ENCODE data around the gene PDPK1.
"Not testable (repeated sequence)": the region's sequence is repeated elsewhere in the genome, so short reads cannot be mapped to it uniquely, and the experiment has no call there.

DNA sequence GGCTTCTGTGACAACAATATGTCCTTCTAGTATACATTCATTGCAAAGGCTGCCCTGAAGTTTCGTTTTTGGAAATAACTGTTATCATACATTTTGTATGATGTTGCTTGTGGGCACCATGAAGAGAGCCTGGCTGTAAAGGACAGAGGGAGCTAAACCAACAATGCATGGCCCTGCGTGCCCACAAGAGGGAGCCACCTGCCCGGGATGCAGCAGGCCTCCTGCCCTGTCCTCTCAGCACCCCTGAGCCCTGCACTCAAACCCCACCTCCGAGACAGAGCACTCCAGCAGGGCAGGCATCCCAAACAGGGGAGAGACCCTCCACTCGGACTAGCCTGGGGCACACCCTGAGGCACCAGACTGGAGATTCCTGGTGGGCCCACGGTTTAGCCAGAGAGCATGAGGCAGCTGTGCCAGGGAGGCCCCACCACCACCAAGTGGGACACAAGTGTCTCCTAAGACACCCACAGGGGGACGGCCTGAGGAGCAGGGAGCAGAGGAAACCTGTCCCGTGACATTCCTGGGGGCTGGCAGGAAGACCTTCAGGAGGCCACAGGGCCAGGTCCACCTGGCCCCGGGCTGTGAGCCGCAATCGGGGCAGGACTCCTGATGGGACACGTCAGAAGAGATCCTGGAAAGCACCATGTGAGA, 101.4 kb downstream of the PDPK1 start:
- TF ChIP-seq, protein P1, sequence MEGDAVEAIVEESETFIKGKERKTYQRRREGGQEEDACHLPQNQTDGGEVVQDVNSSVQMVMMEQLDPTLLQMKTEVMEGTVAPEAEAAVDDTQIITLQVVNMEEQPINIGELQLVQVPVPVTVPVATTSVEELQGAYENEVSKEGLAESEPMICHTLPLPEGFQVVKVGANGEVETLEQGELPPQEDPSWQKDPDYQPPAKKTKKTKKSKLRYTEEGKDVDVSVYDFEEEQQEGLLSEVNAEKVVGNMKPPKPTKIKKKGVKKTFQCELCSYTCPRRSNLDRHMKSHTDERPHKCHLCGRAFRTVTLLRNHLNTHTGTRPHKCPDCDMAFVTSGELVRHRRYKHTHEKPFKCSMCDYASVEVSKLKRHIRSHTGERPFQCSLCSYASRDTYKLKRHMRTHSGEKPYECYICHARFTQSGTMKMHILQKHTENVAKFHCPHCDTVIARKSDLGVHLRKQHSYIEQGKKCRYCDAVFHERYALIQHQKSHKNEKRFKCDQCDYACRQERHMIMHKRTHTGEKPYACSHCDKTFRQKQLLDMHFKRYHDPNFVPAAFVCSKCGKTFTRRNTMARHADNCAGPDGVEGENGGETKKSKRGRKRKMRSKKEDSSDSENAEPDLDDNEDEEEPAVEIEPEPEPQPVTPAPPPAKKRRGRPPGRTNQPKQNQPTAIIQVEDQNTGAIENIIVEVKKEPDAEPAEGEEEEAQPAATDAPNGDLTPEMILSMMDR (IDR thresholded peaks at IDR 0.05), result peak in 3 of 12 donors; percentile 26 to 34 (median 27)
- TF ChIP-seq POLR2A (IDR thresholded peaks at IDR 0.05), result not testable (repeated sequence)

Measured in heart left ventricle (tissue), 13 donors.